ENCODE results near the gene COMMD1. TPM values are rescaled to one million over a fixed set of nuclear protein-coding genes. Genes with fewer than 3 reads are reported as not detected.

COMMD1 gene
- total and polyA plus RNA-seq, 2 experiments from 2014 or later = 54.9 to 83.7 TPM

DNA sequence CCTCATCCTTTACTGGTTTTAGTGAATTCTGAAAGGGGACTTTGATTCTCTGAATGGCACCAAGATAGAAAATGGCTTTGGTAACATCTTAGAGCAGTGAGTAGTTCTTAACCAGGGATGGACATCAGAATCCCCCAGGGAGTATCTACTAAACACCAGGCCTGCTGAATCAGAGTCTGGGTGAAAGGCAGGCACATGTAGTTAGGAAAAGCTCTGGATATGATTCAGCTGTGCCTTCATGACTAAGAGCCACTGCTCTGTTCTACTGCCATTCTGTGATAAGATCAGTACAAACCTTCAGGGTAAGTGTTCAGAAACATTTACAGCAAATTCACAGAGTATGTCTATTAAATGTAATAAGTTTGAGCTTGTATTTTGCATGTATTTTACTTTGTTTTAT is 244.2 kb downstream of the COMMD1 start:
- Mint-ChIP-seq H3K9me3 (no peaks in the 10 kb centered on the region), H3K27ac (no peak overlapping the region), H3K27me3 (ENCODE audit: insufficient read depth, low read depth, poor library complexity) (peaks cover 7% of the 10 kb centered on the region), H3K36me3 (ENCODE audit: low read depth) (no peaks in the 10 kb centered on the region), H3K4me1 (peaks cover 19% of the 10 kb centered on the region), H3K4me3 (no peak overlapping the region)
- Histone ChIP-seq H3K4me3 (no peak overlapping the region), H3F3A (replicated peaks; ENCODE audit: low read depth) (0 out of 2 replicates have a peak, but pooled peaks cover 4% of the 10 kb centered on the region), H3K36me3 (ENCODE audit: insufficient read depth) (no peaks in the 10 kb centered on the region), H3K27ac (ENCODE audit: low read depth) (no peak overlapping the region), H2AFZ (no peak overlapping the region), H3K4me1 (ENCODE audit: insufficient read depth) (peaks cover 21% of the 10 kb centered on the region), H3K27me3 (ENCODE audit: insufficient read depth) (no peaks in the 10 kb centered on the region), H3K9me2 (ENCODE audit: insufficient read depth) (peaks cover 6% of the 10 kb centered on the region; the same call in 1 of the 2 replicates), H3K79me2 (replicated peaks; ENCODE audit: insufficient read depth) (no peaks in the 10 kb centered on the region), H4K20me1 (replicated peaks; ENCODE audit: insufficient read depth) (no peaks in the 10 kb centered on the region), H3K4me2 (no peak overlapping the region)
- DNase-seq (ENCODE audit: low spot score) (no peak), ATAC-seq (no peak)
- TF ChIP-seq EZH2phosphoT487 (IDR thresholded peaks at IDR 0.05; ENCODE audit: unreplicated experiment) = no peak
- no peak for TF ChIP-seq EZH2 (IDR thresholded peaks at IDR 0.05; ENCODE audit: low read depth, unreplicated experiment)
- TF ChIP-seq, protein P1, sequence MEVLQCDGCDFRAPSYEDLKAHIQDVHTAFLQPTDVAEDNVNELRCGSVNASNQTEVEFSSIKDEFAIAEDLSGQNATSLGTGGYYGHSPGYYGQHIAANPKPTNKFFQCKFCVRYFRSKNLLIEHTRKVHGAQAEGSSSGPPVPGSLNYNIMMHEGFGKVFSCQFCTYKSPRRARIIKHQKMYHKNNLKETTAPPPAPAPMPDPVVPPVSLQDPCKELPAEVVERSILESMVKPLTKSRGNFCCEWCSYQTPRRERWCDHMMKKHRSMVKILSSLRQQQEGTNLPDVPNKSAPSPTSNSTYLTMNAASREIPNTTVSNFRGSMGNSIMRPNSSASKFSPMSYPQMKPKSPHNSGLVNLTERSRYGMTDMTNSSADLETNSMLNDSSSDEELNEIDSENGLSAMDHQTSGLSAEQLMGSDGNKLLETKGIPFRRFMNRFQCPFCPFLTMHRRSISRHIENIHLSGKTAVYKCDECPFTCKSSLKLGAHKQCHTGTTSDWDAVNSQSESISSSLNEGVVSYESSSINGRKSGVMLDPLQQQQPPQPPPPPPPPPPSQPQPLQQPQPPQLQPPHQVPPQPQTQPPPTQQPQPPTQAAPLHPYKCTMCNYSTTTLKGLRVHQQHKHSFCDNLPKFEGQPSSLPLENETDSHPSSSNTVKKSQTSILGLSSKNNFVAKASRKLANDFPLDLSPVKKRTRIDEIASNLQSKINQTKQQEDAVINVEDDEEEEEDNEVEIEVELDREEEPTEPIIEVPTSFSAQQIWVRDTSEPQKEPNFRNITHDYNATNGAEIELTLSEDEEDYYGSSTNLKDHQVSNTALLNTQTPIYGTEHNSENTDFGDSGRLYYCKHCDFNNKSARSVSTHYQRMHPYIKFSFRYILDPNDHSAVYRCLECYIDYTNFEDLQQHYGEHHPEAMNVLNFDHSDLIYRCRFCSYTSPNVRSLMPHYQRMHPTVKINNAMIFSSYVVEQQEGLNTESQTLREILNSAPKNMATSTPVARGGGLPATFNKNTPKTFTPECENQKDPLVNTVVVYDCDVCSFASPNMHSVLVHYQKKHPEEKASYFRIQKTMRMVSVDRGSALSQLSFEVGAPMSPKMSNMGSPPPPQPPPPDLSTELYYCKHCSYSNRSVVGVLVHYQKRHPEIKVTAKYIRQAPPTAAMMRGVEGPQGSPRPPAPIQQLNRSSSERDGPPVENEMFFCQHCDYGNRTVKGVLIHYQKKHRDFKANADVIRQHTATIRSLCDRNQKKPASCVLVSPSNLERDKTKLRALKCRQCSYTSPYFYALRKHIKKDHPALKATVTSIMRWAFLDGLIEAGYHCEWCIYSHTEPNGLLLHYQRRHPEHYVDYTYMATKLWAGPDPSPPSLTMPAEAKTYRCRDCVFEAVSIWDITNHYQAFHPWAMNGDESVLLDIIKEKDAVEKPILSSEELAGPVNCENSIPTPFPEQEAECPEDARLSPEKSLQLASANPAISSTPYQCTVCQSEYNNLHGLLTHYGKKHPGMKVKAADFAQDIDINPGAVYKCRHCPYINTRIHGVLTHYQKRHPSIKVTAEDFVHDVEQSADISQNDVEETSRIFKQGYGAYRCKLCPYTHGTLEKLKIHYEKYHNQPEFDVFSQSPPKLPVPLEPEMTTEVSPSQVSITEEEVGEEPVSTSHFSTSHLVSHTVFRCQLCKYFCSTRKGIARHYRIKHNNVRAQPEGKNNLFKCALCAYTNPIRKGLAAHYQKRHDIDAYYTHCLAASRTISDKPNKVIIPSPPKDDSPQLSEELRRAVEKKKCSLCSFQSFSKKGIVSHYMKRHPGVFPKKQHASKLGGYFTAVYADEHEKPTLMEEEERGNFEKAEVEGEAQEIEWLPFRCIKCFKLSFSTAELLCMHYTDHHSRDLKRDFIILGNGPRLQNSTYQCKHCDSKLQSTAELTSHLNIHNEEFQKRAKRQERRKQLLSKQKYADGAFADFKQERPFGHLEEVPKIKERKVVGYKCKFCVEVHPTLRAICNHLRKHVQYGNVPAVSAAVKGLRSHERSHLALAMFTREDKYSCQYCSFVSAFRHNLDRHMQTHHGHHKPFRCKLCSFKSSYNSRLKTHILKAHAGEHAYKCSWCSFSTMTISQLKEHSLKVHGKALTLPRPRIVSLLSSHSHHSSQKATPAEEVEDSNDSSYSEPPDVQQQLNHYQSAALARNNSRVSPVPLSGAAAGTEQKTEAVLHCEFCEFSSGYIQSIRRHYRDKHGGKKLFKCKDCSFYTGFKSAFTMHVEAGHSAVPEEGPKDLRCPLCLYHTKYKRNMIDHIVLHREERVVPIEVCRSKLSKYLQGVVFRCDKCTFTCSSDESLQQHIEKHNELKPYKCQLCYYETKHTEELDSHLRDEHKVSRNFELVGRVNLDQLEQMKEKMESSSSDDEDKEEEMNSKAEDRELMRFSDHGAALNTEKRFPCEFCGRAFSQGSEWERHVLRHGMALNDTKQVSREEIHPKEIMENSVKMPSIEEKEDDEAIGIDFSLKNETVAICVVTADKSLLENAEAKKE (CRISPR knock-in tag; IDR thresholded peaks at IDR 0.05) = no peak
- TF ChIP-seq, protein P2, sequence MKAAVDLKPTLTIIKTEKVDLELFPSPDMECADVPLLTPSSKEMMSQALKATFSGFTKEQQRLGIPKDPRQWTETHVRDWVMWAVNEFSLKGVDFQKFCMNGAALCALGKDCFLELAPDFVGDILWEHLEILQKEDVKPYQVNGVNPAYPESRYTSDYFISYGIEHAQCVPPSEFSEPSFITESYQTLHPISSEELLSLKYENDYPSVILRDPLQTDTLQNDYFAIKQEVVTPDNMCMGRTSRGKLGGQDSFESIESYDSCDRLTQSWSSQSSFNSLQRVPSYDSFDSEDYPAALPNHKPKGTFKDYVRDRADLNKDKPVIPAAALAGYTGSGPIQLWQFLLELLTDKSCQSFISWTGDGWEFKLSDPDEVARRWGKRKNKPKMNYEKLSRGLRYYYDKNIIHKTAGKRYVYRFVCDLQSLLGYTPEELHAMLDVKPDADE (IDR thresholded peaks at IDR 0.05) = no peak

Measured in GM23338 (cell line).